Activated naive CD4-positive, alpha-beta T cell treated with anti-CD3 and anti-CD28 coated beads, Interleukin-2, amount 50 U/mL, for 72 hours (primary cell): ENCODE results near the gene CASP10. TPM values are rescaled to one million over a fixed set of nuclear protein-coding genes. Genes with fewer than 3 reads are reported as not detected.
"Not testable (repeated sequence)": the region's sequence is repeated elsewhere in the genome, so short reads cannot be mapped to it uniquely, and the experiment has no call there.

ENCODE experiments used
- ATAC-seq, 2 donors: fragments of 150-1000 bp; cut with Tn5 transposase; 2 replicates each; pipeline ENCODE4 v1.10.0; 2021; ENCODE audit warnings: mild to moderate bottlenecking in 2 of 2, moderate library complexity in 2 of 2
- DNase-seq, 2 donors: peaks; one replicate each; pipeline ENCODE4 v3.0.0; 2021 to 2022; ENCODE audit warnings: low spot score in 2 of 2
- H3K27ac Mint-ChIP-seq, 2 donors: one replicate each; pipeline ENCODE4 v1.8.0; 2022; ENCODE audit warnings: mild to moderate bottlenecking in 2 of 2, mixed read lengths in 2 of 2
- H3K36me3 Mint-ChIP-seq, 2 donors: one replicate each; pipeline ENCODE4 v1.8.0; 2022; ENCODE audit warnings: mixed read lengths in 2 of 2
- H3K9me3 Mint-ChIP-seq, 2 donors: one replicate each; pipeline ENCODE4 v1.8.0; 2022; ENCODE audit warnings: mixed read lengths in 2 of 2
- total RNA-seq, 2 donors: library from RNA; stranded (reverse); gene quantifications; one replicate each; pipeline ENCODE4 v1.2.3, GENCODE V29; 2022

CASP10 gene
- total RNA-seq, 2 donors from 2014 or later = 23.5 to 25.1 TPM

GRCh38 chr2:201151127-201151981 is 31.6 kb upstream of the CASP10 start:
- ATAC-seq (peak; percentile 47 to 71), DNase-seq (no peak)
- Mint-ChIP-seq H3K27ac (peak overlapping the region; percentile 79 to 86), H3K36me3 (peaks cover 18 to 66% of the 10 kb centered on the region in 2 donors), H3K9me3 (no peaks in the 10 kb centered on the region)

GRCh38 chr2:201152517-201152916 is 30.4 kb upstream of the CASP10 start:
- DNase-seq (no peak), ATAC-seq (no peak)
- peak overlapping the region; percentile 2 to 94 for H3K27ac Mint-ChIP-seq
- no peaks in the 10 kb centered on the region for H3K9me3 Mint-ChIP-seq
- H3K36me3 Mint-ChIP-seq = peaks cover 18 to 66% of the 10 kb centered on the region in 2 donors

GRCh38 chr2:201152999-201153815 is 29.7 kb upstream of the CASP10 start:
- peaks cover 17 to 69% of the 10 kb centered on the region in 2 donors for H3K36me3 Mint-ChIP-seq
- no peaks in the 10 kb centered on the region for H3K9me3 Mint-ChIP-seq
- ATAC-seq (no peak), DNase-seq (no peak)
- peak overlapping the region; percentile 2 to 94 for H3K27ac Mint-ChIP-seq

GRCh38 chr2:201154615-201155399 is 28.1 kb upstream of the CASP10 start:
- Mint-ChIP-seq H3K27ac (peak overlapping the region; percentile 26 to 62), H3K36me3 (peaks cover 9 to 59% of the 10 kb centered on the region in 2 donors), H3K9me3 (no peaks in the 10 kb centered on the region)
- DNase-seq (no peak), ATAC-seq (no peak)

GRCh38 chr2:201156036-201156435 is 26.9 kb upstream of the CASP10 start:
- H3K36me3 Mint-ChIP-seq = peaks cover 18 to 60% of the 10 kb centered on the region in 2 donors

GRCh38 chr2:201156640-201157039 is 26.3 kb upstream of the CASP10 start:
- H3K9me3 Mint-ChIP-seq = no peaks in the 10 kb centered on the region
- DNase-seq (no peak), ATAC-seq (no peak)
- peaks cover 18 to 54% of the 10 kb centered on the region in 2 donors for H3K36me3 Mint-ChIP-seq
- H3K27ac Mint-ChIP-seq = peak overlapping the region in 1 of 2 donors; percentile 55

More at GRCh38 chr2:201156036-201156435, 26.9 kb upstream of the CASP10 start:
- ATAC-seq (no peak), DNase-seq (no peak)
- Mint-ChIP-seq H3K27ac (peak overlapping the region; percentile 28 to 93), H3K9me3 (no peaks in the 10 kb centered on the region)

GRCh38 chr2:201157694-201158093 is 25.2 kb upstream of the CASP10 start:
- Mint-ChIP-seq H3K36me3 (peaks cover 22 to 60% of the 10 kb centered on the region in 2 donors), H3K27ac (peak overlapping the region; percentile 82 to 95)
- DNase-seq = no peak

GRCh38 chr2:201158111-201158929 is 24.6 kb upstream of the CASP10 start:
- DNase-seq = no peak
- Mint-ChIP-seq H3K27ac (peak overlapping the region; percentile 82 to 95), H3K36me3 (peaks cover 25 to 60% of the 10 kb centered on the region in 2 donors), H3K9me3 (no peaks in the 10 kb centered on the region)
- ATAC-seq = peak; percentile 56 to 70

More at GRCh38 chr2:201157694-201158093, 25.2 kb upstream of the CASP10 start:
- no peaks in the 10 kb centered on the region for H3K9me3 Mint-ChIP-seq
- peak; percentile 49 to 80 for ATAC-seq

GRCh38 chr2:201164166-201164565 is 18.8 kb upstream of the CASP10 start:
- Mint-ChIP-seq H3K27ac (peak overlapping the region in 1 of 2 donors; percentile 81), H3K9me3 (peaks cover 6% of the 10 kb centered on the region in 2 donors), H3K36me3 (peaks cover 45 to 62% of the 10 kb centered on the region in 2 donors)
- ATAC-seq (no peak), DNase-seq (no peak)

- ATAC-seq = no peak
- Mint-ChIP-seq H3K27ac (peak overlapping the region in 1 of 2 donors; percentile 29), H3K36me3 (peaks cover 32 to 40% of the 10 kb centered on the region in 2 donors), H3K9me3 (peaks cover 6 to 16% of the 10 kb centered on the region in 2 donors)
- no peak for DNase-seq
Observed at GRCh38 chr2:201167546-201167945, 15.4 kb upstream of the CASP10 start.

GRCh38 chr2:201168496-201168895 is 14.4 kb upstream of the CASP10 start:
- Mint-ChIP-seq H3K36me3 (peaks cover 26 to 31% of the 10 kb centered on the region in 2 donors), H3K9me3 (peaks cover 6 to 16% of the 10 kb centered on the region in 2 donors), H3K27ac (peak overlapping the region in 1 of 2 donors; percentile 7)
- ATAC-seq, DNase-seq: not testable (repeated sequence)

- H3K27ac Mint-ChIP-seq = no peak overlapping the region
- peak in 1 of 2 donors; percentile 8 for ATAC-seq
Observed at GRCh38 chr2:201171259-201171814, 11.6 kb upstream of the CASP10 start.

GRCh38 chr2:201172279-201172678 is 10.7 kb upstream of the CASP10 start:
- ATAC-seq (no peak), DNase-seq (no peak)
- Mint-ChIP-seq H3K27ac (peak overlapping the region in 1 of 2 donors; percentile 7), H3K36me3 (peaks cover 5% of the 10 kb centered on the region in 2 donors), H3K9me3 (peaks cover 6 to 16% of the 10 kb centered on the region in 2 donors)

More at GRCh38 chr2:201171259-201171814, 11.6 kb upstream of the CASP10 start:
- H3K36me3 Mint-ChIP-seq = peaks cover 9 to 14% of the 10 kb centered on the region in 2 donors
- DNase-seq = no peak
- peaks cover 6 to 16% of the 10 kb centered on the region in 2 donors for H3K9me3 Mint-ChIP-seq

- no peak for ATAC-seq
- Mint-ChIP-seq H3K27ac (no peak overlapping the region), H3K9me3 (peaks cover 0 to 4% of the 10 kb centered on the region in 2 donors), H3K36me3 (no peaks in the 10 kb centered on the region)
- no peak for DNase-seq
Observed at GRCh38 chr2:201174687-201175086, 8.3 kb upstream of the CASP10 start.

GRCh38 chr2:201176081-201176481 is 6.9 kb upstream of the CASP10 start:
- DNase-seq (no peak), ATAC-seq (no peak)
- peak overlapping the region in 1 of 2 donors; percentile 33 for H3K27ac Mint-ChIP-seq
- H3K36me3 Mint-ChIP-seq = no peaks in the 10 kb centered on the region
- H3K9me3 Mint-ChIP-seq = no peaks in the 10 kb centered on the region
